H1 (cell line): ENCODE measurements around the gene UBAP1L. TPM values are rescaled to one million over a fixed set of nuclear protein-coding genes. Genes with fewer than 3 reads are reported as not detected.
"Not testable (repeated sequence)": the region's sequence is repeated elsewhere in the genome, so short reads cannot be mapped to it uniquely, and the experiment has no call there.

Source experiments
- CTCF ChIA-PET: fragments of 300-600 bp; sonication (Branson Sonifier 250); formaldehyde crosslinking; loops from one replicate; lab custom pipeline; 2021; ENCODE audit not compliant: partially characterized antibody; lab: Charles Lee
- POLR2A ChIA-PET: fragments of 300-600 bp; sonication (Branson Sonifier 250); formaldehyde crosslinking; loops from one replicate; lab custom pipeline; 2021; ENCODE audit warnings: inconsistent platforms; ENCODE audit not compliant: partially characterized antibody; lab: Charles Lee
- DNase-seq, 2 experiments: peaks; one replicate each; pipeline versions ENCODE4 v3.0.0 to v3.0.0-alpha.2; 2010 to 2022; ENCODE audit warnings: low spot score in 2 of 2, low read depth in 1 of 2, mixed read lengths in 1 of 2
- FAIRE-seq: peaks from 2 replicates; lab custom pipeline; 2011; peaks lifted over from hg19 to GRCh38; lab: Jason Lieb, UNC
- H2AFZ ChIP-seq: 2 replicates; pipeline ENCODE4 v1.8.1; 2012; ENCODE audit warnings: low read length, inconsistent platforms
- H2AK5ac ChIP-seq: 2 replicates; pipeline ENCODE4 v1.6.1; 2013; ENCODE audit warnings: low read depth, low read length
- H2BK120ac ChIP-seq: replicated peaks from 2 replicates; pipeline ENCODE3; 2013; ENCODE audit warnings: low read depth, low read length, inconsistent platforms
- H2BK12ac ChIP-seq: 2 replicates; pipeline ENCODE4 v1.6.1; 2013; ENCODE audit warnings: low read depth, low read length
- H2BK15ac ChIP-seq: 2 replicates; pipeline ENCODE4 v1.6.1; 2013; ENCODE audit warnings: low read length
- H2BK20ac ChIP-seq: 2 replicates; pipeline ENCODE4 v1.6.1; 2013; ENCODE audit warnings: low read length
- H2BK5ac ChIP-seq: 2 replicates; pipeline ENCODE4 v1.6.1; 2013; ENCODE audit warnings: low read depth, low read length
- H3K14ac ChIP-seq: 2 replicates; pipeline ENCODE4 v1.6.1; 2013; ENCODE audit warnings: inconsistent platforms; ENCODE audit not compliant: insufficient read length
- H3K18ac ChIP-seq: 2 replicates; pipeline ENCODE4 v1.6.1; 2013; ENCODE audit warnings: low read length; ENCODE audit errors: extremely low read depth
- H3K23ac ChIP-seq: 2 replicates; pipeline ENCODE4 v1.6.1; 2013; ENCODE audit warnings: inconsistent platforms; ENCODE audit not compliant: insufficient read length
- H3K23me2 ChIP-seq: 2 replicates; pipeline ENCODE4 v1.6.1; 2013; ENCODE audit warnings: low read depth, low read length
- H3K27ac ChIP-seq: 2 replicates; pipeline ENCODE4 v1.6.1; 2011; ENCODE audit warnings: low read depth, low read length, inconsistent platforms
- H3K27me3 ChIP-seq, 4 experiments: replicated peaks in 1 of 4; 1 replicate in 1 of 4; 2 replicates in 3 of 4; pipeline versions ENCODE4 v1.6.1 to v1.8.1; 2011 to 2013; ENCODE audit warnings: low read length in 3 of 4, mild to moderate bottlenecking in 3 of 4, inconsistent platforms in 2 of 4, mixed read lengths in 2 of 4, moderate library complexity in 1 of 4; ENCODE audit not compliant: control insufficient read depth in 3 of 4, insufficient read depth in 3 of 4; ENCODE audit errors: extremely low read depth in 1 of 4
- H3K36me3 ChIP-seq, 4 experiments: 2 replicates each; pipeline versions ENCODE4 v1.6.1 to v1.8.1; 2011 to 2013; ENCODE audit warnings: mild to moderate bottlenecking in 4 of 4, low read length in 3 of 4, moderate library complexity in 2 of 4, control low read depth in 1 of 4, inconsistent platforms in 1 of 4; ENCODE audit not compliant: insufficient read depth in 4 of 4, control insufficient read depth in 2 of 4
- H3K4ac ChIP-seq: replicated peaks from 2 replicates; pipeline ENCODE3; 2013; ENCODE audit warnings: low read length, low read depth, mixed read lengths, inconsistent platforms; ENCODE audit not compliant: insufficient read length
- H3K4me1 ChIP-seq, 4 experiments: replicated peaks in 1 of 4; 1 replicate in 1 of 4; 2 replicates in 3 of 4; pipeline versions ENCODE4 v1.6.1 to v1.8.1; 2011 to 2013; ENCODE audit warnings: low read length in 3 of 4, inconsistent platforms in 2 of 4, mixed read lengths in 1 of 4; ENCODE audit not compliant: insufficient read depth in 4 of 4, control insufficient read depth in 3 of 4
- H3K4me2 ChIP-seq, 2 experiments: 2 replicates each; pipeline versions ENCODE4 v1.6.1 to v1.8.1; 2011 to 2013; ENCODE audit warnings: low read depth in 2 of 2, low read length in 2 of 2, control low read depth in 1 of 2, inconsistent platforms in 1 of 2, mild to moderate bottlenecking in 1 of 2; ENCODE audit not compliant: insufficient read depth in 1 of 2
- H3K4me3 ChIP-seq, 4 experiments: fragments of 200-600, 300-600 bp in 1 of 4; sonication (generic), shearing (Covaris generic), sonication (Bioruptor Twin) in 1 of 4; 2 replicates each; pipeline versions ENCODE4 v1.5.1 to v1.8.1; 2011 to 2016; ENCODE audit warnings: low read length in 4 of 4, low read depth in 3 of 4, control low read depth in 2 of 4, inconsistent platforms in 2 of 4, mild to moderate bottlenecking in 2 of 4, mixed read lengths in 1 of 4, moderate library complexity in 1 of 4; ENCODE audit not compliant: insufficient read depth in 2 of 4; ENCODE audit errors: extremely low read depth in 1 of 4
- H3K56ac ChIP-seq: replicated peaks from 2 replicates; pipeline ENCODE3; 2013; ENCODE audit warnings: low read depth, mild to moderate bottlenecking, mixed read lengths, low read length, inconsistent platforms; ENCODE audit not compliant: insufficient read length
- H3K79me1 ChIP-seq: 2 replicates; pipeline ENCODE4 v1.6.1; 2013; ENCODE audit warnings: low read depth, low read length, control low read depth
- H3K79me2 ChIP-seq, 2 experiments: 2 replicates each; pipeline versions ENCODE4 v1.6.1 to v1.8.1; 2012 to 2013; ENCODE audit warnings: low read length in 2 of 2, mild to moderate bottlenecking in 2 of 2, inconsistent platforms in 1 of 2; ENCODE audit not compliant: insufficient read depth in 2 of 2, control insufficient read depth in 1 of 2
- H3K9ac ChIP-seq, 4 experiments: replicated peaks in 1 of 4; 1 replicate in 1 of 4; 2 replicates in 3 of 4; pipeline versions ENCODE4 v1.6.1 to v1.8.1; 2011 to 2013; ENCODE audit warnings: low read depth in 3 of 4, low read length in 3 of 4, control low read depth in 2 of 4, mild to moderate bottlenecking in 2 of 4, moderate library complexity in 2 of 4, inconsistent platforms in 1 of 4; ENCODE audit errors: extremely low read depth in 1 of 4
- H3K9me3 ChIP-seq, 2 experiments: 2 replicates each; pipeline versions ENCODE4 v1.6.1 to v1.8.1; 2012 to 2013; ENCODE audit warnings: mild to moderate bottlenecking in 2 of 2, moderate library complexity in 2 of 2, control low read depth in 1 of 2, inconsistent platforms in 1 of 2, low read depth in 1 of 2, low read length in 1 of 2, mixed read lengths in 1 of 2; ENCODE audit not compliant: insufficient read depth in 2 of 2
- H4K20me1 ChIP-seq, 2 experiments: replicated peaks in 1 of 2; 2 replicates each; pipeline versions ENCODE3 to v1.8.1; 2011 to 2013; ENCODE audit warnings: inconsistent platforms in 2 of 2, low read length in 2 of 2, mild to moderate bottlenecking in 1 of 2; ENCODE audit not compliant: insufficient read depth in 2 of 2, control insufficient read depth in 1 of 2
- H4K5ac ChIP-seq: 2 replicates; pipeline ENCODE4 v1.6.1; 2013; ENCODE audit warnings: low read length, low read depth, mixed read lengths, inconsistent platforms; ENCODE audit not compliant: insufficient read length
- H4K8ac ChIP-seq: 2 replicates; pipeline ENCODE4 v1.8.0; 2013; ENCODE audit warnings: mild to moderate bottlenecking, moderate library complexity, low read length, inconsistent platforms; ENCODE audit not compliant: insufficient read depth; ENCODE audit errors: extremely low read depth
- H4K91ac ChIP-seq: replicated peaks from 2 replicates; pipeline ENCODE3; 2013; ENCODE audit warnings: low read length, mixed read lengths, inconsistent platforms; ENCODE audit not compliant: insufficient read length
- WGBS, 2 experiments: shearing (Covaris generic) in 1 of 2; methylation state at CpG; one replicate each; pipeline versions ENCODE4 v1.1.6 to v1.1.7; 2013 to 2015; ENCODE audit warnings: low lambda C conversion rate in 2 of 2, mixed read lengths in 2 of 2, inconsistent platforms in 1 of 2, low coverage in 1 of 2, missing lambda C conversion rate in 1 of 2; ENCODE audit not compliant: insufficient replicate concordance in 2 of 2, insufficient coverage in 1 of 2, insufficient read length in 1 of 2; ENCODE audit errors: extremely low coverage in 1 of 2, missing lambda C conversion rate in 1 of 2; 5-methylcytosine and 5-hydroxymethylcytosine counted together
- polyA plus RNA-seq, 7 experiments: library from polyadenylated mRNA; depleted of rRNA in 3 of 7; stranded (reverse) in 5 of 7; unstranded in 2 of 7; fragments of >200 nt in 5 of 7; fragments of 200-250 nt in 2 of 7; gene quantifications; 1 replicate in 5 of 7; 2 replicates in 1 of 7; 4 replicates in 1 of 7; pipeline versions ENCODE4 v1.2.1 to v1.2.3, GENCODE V29; 2011 to 2013; ENCODE audit warnings: missing spikeins in 2 of 7, mixed read lengths in 2 of 7
- total RNA-seq: library from RNA; stranded (reverse); fragmentation: NEBNext Ultra II Directional; extraction: Animal tissue kit (Norgen Biotek cat#: 25700); gene quantifications from 2 replicates; pipeline ENCODE4 v1.2.1, GENCODE V29; 2021

Gene UBAP1L
- total and polyA plus RNA-seq, 2 of the 8 experiments (the other 6 are each of a cell fraction or from before 2014, with no cell fraction given): 0.67 to 1.7 TPM

DNA sequence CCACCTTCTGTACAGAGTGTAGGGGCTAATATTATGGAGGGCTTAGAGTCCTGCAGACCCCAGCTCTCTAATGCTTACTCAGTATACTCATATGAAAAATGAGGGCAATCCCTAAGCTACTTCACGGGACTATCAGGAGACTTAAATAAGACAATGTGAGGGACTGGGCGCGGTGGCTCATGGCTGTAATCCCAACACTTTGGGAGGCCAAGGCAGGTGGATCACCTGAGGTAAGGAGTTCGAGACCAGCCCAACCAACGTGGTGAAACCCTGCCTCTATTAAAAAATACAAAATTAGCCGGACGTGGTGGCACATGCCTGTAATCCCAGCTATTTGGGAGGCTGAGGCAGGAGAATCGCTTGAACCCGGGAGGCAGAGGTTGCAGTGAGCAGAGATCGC lies 15.2 kb downstream of the UBAP1L start:
- H2BK120ac ChIP-seq, H2BK12ac ChIP-seq, H2BK5ac ChIP-seq, H3K79me1 ChIP-seq, H2BK20ac ChIP-seq, H2AFZ ChIP-seq, H2BK15ac ChIP-seq, H2AK5ac ChIP-seq, H3K36me3 ChIP-seq, H3K18ac ChIP-seq, H4K91ac ChIP-seq, H3K4me3 ChIP-seq, H4K20me1 ChIP-seq, H3K56ac ChIP-seq, H3K27ac ChIP-seq, H3K4me2 ChIP-seq, H3K4me1 ChIP-seq, H3K23me2 ChIP-seq, H3K9ac ChIP-seq, H4K8ac ChIP-seq, DNase-seq, H3K79me2 ChIP-seq, H3K9me3 ChIP-seq, H3K23ac ChIP-seq, H4K5ac ChIP-seq, FAIRE-seq, H3K4ac ChIP-seq, H3K14ac ChIP-seq: not testable (repeated sequence)
- WGBS, 2 experiments: 85% methylated on average over 10 of the region's 10 CpGs; no CpG with 5 or more reads in 1 of the 2 experiments
- ChIA-PET POLR2A (interaction anchor here (0.9 kb wide), 1 partner anchor 11 kb away, joined by 3 read pairs; no protein-coding TSS in a partner anchor), CTCF (interaction anchor here (0.8 to 9.6 kb wide), 7 partner anchors 11 to 165 kb away, joined by 4 to 259 read pairs (median 10); partner anchors contain the start of gene KBTBD13)
- peaks cover 0 to 11% (median 5%) of the 10 kb centered on the region in 4 experiments; a peak in 3 of 7 replicates for H3K27me3 ChIP-seq
